ENCODE data around the gene CEP43.

The CEP43 gene

DNA sequence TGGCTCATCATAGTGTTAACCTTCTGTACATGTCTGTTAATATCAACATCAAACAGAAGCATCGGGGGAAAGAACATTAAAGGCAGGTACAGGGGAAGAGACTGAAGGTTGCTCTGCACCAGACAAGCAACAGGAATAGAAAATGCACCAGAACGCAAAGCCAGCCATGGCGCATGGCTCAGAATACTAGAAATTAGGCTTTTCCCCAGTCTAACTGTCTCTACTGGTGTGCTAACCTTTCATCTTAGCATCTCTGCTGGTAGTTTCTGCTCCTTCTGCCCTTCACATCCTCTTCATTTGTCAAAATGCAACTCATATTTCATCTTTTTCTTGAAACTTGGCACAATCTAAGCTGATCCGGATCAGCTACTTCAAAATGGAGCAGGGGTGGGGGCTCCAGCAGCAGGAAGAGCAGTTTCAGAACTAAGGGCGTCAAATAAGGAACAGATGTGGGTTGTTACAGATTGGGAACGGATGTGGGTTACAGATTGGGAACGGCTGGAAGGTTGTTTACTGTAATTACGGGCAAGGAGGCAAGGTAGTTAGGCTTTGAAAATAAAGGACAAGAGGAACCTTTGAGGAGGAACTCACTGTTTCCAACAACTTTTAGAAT lies 29.7 kb upstream of the CEP43 start:
- TF ChIP-seq, protein P1, sequence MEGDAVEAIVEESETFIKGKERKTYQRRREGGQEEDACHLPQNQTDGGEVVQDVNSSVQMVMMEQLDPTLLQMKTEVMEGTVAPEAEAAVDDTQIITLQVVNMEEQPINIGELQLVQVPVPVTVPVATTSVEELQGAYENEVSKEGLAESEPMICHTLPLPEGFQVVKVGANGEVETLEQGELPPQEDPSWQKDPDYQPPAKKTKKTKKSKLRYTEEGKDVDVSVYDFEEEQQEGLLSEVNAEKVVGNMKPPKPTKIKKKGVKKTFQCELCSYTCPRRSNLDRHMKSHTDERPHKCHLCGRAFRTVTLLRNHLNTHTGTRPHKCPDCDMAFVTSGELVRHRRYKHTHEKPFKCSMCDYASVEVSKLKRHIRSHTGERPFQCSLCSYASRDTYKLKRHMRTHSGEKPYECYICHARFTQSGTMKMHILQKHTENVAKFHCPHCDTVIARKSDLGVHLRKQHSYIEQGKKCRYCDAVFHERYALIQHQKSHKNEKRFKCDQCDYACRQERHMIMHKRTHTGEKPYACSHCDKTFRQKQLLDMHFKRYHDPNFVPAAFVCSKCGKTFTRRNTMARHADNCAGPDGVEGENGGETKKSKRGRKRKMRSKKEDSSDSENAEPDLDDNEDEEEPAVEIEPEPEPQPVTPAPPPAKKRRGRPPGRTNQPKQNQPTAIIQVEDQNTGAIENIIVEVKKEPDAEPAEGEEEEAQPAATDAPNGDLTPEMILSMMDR (IDR thresholded peaks at IDR 0.05; ENCODE audit: extremely low read depth, insufficient read depth, missing control alignments), result no peak
- no peak for DNase-seq (ENCODE audit: low spot score)
- in situ Hi-C loops (cut with MboI; ENCODE audit: low pct_unique_long_range_greater_than_20kb, low sequenced_read_pairs, unreplicated experiment), result loop anchor here (25.0 kb wide), 1 partner anchor 182 kb away; no protein-coding TSS in a partner anchor

DNA sequence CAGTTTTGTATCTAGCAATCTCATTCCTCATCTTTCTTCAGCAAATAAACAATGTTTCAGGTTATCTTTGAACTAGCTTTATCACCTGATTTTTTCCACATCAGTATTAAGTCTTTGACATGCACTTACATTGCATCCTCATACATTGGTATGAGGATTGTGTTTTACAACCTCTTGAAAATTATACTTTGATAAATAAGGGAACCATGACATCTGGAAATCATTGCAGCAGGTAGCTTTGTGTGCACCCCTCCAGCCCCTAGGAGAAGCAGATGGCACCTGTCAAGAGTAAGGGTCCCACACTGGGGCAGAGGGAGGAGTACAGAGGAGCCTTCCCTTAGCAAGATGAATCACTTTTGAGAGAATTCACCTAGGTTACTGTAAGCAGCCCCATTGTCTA lies 29.1 kb upstream of the CEP43 start:
- in situ Hi-C loops (cut with MboI; ENCODE audit: low pct_unique_long_range_greater_than_20kb, low sequenced_read_pairs, unreplicated experiment), result loop anchor here (25.0 kb wide), 1 partner anchor 183 kb away; no protein-coding TSS in a partner anchor
- no peak for DNase-seq (ENCODE audit: low spot score)
- TF ChIP-seq, protein P1 (IDR thresholded peaks at IDR 0.05; ENCODE audit: extremely low read depth, insufficient read depth, missing control alignments), result no peak

DNA sequence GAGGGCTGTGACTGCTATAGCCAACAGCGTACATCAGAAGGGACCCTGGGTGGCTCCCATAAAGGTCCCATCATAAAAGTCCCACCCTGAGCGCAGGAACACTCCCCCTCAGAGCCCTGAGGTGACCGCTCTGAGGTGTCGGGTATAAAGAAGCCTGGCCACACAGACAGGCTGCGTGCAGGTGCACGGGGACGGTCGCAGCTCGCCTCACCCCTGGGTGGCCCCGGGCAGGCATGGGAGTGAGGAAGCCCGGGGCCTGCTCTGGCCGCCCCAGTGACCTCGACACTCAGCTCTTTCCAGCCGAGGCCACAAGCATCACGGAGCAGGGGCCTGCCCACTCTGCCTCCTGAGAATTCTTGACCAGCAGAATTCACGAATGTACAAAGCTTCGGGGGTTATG lies 28.4 kb upstream of the CEP43 start:
- DNase-seq (ENCODE audit: low spot score), result no peak
- TF ChIP-seq, protein P1 (IDR thresholded peaks at IDR 0.05; ENCODE audit: extremely low read depth, insufficient read depth, missing control alignments), result no peak
- in situ Hi-C loops (cut with MboI; ENCODE audit: low pct_unique_long_range_greater_than_20kb, low sequenced_read_pairs, unreplicated experiment), result loop anchor here (25.0 kb wide), 1 partner anchor 183 kb away; no protein-coding TSS in a partner anchor

DNA sequence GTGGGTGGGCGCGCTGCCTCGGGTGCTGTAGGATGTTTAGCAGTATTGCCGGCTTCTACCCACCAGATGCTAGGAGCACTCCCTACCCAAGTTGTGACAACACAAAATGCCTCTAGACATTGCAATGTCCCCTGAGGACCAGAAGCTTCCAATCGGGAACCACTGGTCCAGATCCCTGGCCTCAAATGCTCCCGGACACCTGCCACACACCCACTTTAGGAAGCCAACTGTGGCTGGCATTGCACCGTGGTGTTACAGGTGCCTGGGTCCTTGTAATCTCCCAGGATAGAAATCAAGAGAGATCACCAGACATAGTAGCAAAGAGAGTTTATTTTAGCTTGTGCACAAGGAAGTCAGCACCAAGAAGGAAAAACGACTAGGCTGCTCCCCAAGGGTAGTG lies 27.9 kb upstream of the CEP43 start:
- no peak for DNase-seq (ENCODE audit: low spot score)
- in situ Hi-C loops (cut with MboI; ENCODE audit: low pct_unique_long_range_greater_than_20kb, low sequenced_read_pairs, unreplicated experiment), result loop anchor here (25.0 kb wide), 1 partner anchor 184 kb away; no protein-coding TSS in a partner anchor
- TF ChIP-seq, protein P1 (IDR thresholded peaks at IDR 0.05; ENCODE audit: extremely low read depth, insufficient read depth, missing control alignments), result no peak

- in situ Hi-C loops (cut with MboI; ENCODE audit: low pct_unique_long_range_greater_than_20kb, low sequenced_read_pairs, unreplicated experiment), result loop anchor here (25.0 kb wide), 1 partner anchor 185 kb away; no protein-coding TSS in a partner anchor
- DNase-seq (ENCODE audit: low spot score), result no peak
- TF ChIP-seq, protein P1 (IDR thresholded peaks at IDR 0.05; ENCODE audit: extremely low read depth, insufficient read depth, missing control alignments), result no peak
Measured at GRCh38 chr6:166972101-166972500, 27.1 kb upstream of the CEP43 start.

DNA sequence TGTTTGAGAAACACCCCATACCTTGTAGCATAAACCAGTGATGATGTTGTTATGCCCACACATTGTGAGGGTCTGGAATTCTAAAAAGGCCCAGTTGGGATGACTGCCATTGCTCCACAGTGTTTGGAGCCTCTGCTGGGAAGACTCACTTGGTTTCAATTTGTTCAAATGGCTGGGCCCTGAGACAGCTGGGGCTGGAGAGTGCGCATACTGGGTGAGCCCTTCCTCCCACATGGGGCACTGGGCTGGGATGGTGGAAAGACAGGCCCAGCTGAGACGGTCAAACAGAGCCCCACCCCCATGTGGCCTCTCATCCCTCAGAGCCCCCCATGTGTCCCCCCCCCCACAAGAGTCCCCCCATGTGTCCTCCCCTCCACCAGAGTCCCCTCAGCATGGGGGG lies 22.6 kb upstream of the CEP43 start:
- DNase-seq (ENCODE audit: low spot score), result no peak
- in situ Hi-C loops (cut with MboI; ENCODE audit: low pct_unique_long_range_greater_than_20kb, low sequenced_read_pairs, unreplicated experiment), result no loop called here
- TF ChIP-seq, protein P1 (IDR thresholded peaks at IDR 0.05; ENCODE audit: extremely low read depth, insufficient read depth, missing control alignments), result no peak
